GM12874 (cell line): ENCODE results near the gene PRKAR1B.

Source experiments
- TF ChIP-seq, protein P1 (sequence below): IDR thresholded peaks from 2 replicates; pipeline ENCODE4 v1.5.1; 2011; ENCODE audit warnings: low read depth, mild to moderate bottlenecking, control low read depth, low read length, moderate library complexity; ENCODE audit not compliant: insufficient read depth

The PRKAR1B gene

DNA sequence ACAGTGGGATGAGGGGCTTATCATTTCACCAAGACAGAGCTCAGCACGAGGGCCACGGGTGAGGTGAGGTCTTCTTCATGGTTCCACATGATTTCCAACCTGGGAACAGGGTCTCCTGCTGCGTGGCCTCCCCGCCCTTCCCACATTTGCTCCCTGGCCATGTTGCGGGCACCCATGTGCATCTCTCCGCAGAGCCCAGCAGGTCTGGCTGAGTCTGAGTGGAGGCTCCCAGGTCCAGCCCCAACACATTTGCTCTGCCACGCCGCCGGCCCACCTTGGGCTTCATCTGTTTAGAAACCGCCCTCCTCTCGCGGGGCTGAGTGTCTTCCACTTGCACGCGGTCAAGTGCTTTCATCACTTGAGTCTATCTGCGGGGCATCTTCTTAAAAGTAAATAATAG, 14.8 kb upstream of the PRKAR1B start:
- TF ChIP-seq, protein P1, sequence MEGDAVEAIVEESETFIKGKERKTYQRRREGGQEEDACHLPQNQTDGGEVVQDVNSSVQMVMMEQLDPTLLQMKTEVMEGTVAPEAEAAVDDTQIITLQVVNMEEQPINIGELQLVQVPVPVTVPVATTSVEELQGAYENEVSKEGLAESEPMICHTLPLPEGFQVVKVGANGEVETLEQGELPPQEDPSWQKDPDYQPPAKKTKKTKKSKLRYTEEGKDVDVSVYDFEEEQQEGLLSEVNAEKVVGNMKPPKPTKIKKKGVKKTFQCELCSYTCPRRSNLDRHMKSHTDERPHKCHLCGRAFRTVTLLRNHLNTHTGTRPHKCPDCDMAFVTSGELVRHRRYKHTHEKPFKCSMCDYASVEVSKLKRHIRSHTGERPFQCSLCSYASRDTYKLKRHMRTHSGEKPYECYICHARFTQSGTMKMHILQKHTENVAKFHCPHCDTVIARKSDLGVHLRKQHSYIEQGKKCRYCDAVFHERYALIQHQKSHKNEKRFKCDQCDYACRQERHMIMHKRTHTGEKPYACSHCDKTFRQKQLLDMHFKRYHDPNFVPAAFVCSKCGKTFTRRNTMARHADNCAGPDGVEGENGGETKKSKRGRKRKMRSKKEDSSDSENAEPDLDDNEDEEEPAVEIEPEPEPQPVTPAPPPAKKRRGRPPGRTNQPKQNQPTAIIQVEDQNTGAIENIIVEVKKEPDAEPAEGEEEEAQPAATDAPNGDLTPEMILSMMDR, result no peak

DNA sequence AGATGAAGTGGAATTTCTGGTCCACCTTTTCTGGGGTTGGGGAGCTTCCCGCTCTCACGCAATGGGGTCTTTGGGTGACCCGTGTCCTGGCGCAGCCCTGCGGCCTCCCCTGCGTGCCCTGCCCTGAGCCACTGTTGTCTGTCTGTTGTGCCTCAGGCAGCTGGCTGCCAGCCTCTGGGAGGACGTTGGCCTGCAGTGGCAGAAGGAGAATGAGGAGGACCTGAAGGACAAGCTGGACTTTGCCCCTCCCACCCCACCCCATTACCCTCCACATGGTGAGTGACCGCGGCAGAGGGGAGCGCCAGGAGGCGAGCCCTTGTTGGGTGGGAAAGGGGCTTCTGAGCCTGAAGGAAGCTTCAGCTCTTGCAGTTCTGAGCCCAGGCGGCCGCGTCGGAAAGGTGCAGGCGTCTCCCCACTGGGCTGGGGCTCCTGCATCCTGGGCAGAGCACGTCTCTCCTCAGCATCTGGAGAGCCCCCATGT, 14.2 kb upstream of the PRKAR1B start:
- TF ChIP-seq, protein P1, result no peak

DNA sequence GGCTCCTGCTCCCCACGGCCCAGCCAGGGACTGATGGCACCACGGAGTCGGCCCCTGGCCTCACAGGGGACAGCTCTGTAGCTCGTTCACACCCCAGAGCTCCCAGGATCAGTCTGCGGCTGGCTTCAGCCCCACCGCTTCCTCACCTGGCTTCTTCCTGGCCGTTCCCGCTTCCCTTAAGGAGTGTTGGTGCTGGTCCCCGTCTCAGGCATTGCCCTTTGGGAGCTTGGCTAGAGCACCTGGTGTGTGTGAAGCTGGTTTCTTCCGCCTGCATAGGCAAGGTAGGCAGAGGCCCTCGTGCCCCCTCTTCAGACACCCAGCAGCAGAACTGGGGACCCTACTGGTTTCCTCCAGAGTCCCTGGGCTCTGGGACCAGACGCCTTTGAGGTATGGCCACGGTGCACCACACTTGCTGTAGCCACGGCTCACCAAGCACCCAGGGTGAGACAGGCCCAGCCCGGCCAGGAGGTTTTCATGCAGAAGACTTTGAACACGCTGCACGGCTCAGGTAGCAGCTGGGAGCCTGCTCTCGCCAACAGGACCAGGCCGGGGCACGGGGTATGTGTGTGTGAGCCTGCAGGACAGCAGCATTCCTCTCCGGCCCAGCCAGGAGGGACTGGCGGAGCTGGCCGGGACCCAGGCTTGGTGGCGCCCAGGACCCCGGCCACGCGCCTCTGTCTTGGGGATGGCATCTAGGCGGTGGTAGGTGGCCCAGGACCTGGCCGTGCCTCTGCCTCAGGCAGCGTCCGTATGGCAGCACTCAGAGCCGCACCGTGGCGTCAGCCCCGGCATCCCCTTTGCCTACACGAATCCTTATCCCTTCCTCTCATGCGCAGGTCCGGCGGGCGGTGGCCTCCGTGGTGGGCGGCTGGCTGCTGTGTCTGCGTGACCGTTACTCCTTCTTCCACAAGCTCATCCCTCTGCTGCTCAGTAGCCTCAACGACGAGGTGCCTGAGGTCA, 13.2 kb upstream of the PRKAR1B start:
- TF ChIP-seq, protein P1, result no peak

DNA sequence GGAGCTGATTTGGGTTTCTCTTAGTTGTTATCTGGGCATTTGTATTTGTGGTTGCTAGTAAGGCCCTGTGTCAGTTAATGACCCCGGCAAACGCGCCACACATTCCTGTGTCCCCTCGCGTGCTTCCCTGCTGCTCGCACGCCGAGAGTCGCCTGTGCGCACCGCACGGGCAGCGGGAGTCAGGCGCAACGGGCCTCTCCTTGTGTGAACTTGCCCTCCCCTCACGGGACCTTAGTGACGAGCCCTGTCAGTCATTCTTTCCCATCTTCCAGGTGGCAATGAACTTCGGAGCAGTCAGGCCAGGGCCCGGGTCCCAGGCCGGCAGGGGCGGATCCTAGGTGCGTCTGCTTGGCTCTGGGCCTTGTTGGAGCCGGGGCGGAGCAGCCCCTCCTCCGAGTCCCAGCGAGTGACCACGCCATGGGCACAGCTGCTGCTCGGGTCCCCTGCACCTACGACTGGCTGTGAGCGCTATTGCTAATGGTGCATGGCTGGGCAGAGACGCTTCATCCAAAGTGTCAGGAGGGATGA, 12.4 kb upstream of the PRKAR1B start:
- TF ChIP-seq, protein P1, result no peak

DNA sequence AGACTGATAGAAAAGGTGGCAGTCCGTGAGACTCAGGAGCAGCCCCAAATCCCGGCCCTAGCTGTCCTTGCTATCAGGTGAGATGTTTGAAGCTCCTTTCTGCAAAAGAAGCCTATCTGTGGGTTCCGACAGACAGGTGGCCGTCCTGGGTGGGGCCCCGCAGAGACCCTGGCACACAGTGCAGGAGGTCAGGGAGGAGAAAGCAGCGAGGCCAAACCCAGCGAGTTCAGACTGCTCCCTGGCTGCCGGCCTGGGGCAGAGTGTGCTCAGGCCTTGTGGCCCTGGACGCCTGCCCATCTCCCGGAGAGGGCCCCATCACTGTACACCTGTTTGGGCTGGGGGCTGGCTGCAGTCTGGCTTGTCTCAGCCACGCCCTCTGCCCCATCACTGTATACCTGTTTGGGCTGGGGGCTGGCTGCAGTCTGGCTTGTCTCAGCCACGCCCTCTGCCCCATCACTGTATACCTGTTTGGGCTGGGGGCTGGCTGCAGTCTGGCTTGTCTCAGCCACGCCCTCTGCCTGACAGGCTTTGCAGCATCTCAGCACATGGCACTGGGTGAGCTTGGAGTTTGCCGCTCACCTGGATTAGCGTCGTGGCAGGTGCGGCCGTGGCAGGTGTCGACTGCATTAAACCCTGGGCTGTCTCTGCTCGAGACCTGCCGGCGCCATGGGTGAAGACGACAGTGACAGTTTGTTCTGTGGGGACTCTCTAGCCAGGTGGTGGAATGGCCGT, 11.8 kb upstream of the PRKAR1B start:
- TF ChIP-seq, protein P1, result no peak

DNA sequence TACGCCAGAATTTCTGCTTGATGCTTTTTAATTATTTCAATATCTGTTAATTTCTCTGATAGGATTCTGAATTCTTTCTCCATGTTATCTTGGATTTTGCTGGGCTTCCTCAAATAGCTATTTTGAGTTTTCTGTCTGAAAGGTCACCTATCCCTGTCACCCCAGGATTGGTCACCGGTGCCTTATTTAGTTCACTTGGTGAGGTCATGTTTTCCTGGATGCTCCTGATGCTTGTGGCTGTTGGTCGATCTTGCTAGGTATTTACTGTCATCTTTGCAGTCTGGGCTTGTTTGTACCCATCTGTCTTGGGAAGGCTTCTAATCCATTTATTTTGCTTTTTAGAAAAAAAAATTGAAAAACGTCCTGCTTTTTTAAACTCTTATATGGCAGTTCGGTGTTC, 11.2 kb upstream of the PRKAR1B start:
- TF ChIP-seq, protein P1, result no peak

DNA sequence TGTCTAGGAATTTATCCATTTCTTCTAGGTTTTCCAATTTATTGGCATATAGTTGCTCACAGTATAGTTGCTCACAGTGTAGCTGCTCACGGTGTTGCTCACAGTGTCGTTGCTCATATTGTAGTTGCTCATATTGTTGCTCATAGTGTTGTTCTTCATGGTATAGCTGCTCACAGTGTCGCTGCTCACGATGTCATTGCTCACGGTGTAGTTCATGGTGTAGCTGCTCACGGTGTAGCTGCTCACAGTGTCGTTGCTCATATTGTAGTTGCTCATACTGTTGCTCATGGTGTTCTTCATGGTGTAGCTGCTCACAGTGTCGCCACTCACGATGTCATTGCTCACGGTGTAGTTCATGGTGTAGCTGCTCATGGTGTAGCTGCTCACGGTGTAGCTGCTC, 7.7 kb upstream of the PRKAR1B start:
- TF ChIP-seq, protein P1, result no peak
